ENCODE measurements around the gene GPR22. TPM values are rescaled to one million over a fixed set of nuclear protein-coding genes. Genes with fewer than 3 reads are reported as not detected.

GPR22 gene
- total and polyA plus RNA-seq, 2 of the 4 experiments (the other 2 are of a cell fraction): not detected

DNA sequence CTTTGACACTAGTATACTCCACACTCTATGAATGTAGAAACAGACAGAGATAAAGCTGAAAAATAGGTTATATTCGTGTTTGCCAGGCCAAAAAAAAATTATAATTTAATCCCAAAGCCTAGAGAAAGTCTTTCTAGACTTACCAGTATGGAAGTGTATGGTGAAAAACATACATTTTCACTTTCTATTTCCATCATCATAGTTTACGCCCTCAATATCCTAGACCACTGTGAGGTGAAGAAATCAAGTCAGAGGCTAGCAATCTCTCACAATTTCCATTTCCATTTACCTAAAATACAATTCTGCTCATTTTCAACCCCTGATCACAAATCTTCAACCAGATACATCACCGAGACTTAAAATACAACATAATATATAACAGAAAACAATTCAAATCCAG, 16.2 kb downstream of the GPR22 start:
- H3K56ac ChIP-seq (ENCODE audit: extremely low read depth, insufficient read depth, low read length): no peak overlapping the region
- no peak overlapping the region for H2BK20ac ChIP-seq (ENCODE audit: low read depth, low read length)
- ChIA-PET CTCF (no interaction called here), POLR2A (ENCODE audit: unreplicated experiment) (no interaction called here)
- H3K36me3 ChIP-seq (ENCODE audit: control insufficient read depth, insufficient read depth, low read length): no peaks in the 10 kb centered on the region
- peaks cover under 1 to 22% of the 10 kb centered on the region in 2 experiments; a peak in 3 of 4 replicates for H3K79me1 ChIP-seq (ENCODE audit: low read depth in 1 of 2, low read length in 2 of 2)
- H2BK15ac ChIP-seq (ENCODE audit: low read depth, low read length): no peak overlapping the region
- no peak overlapping the region for H4K91ac ChIP-seq (ENCODE audit: insufficient read depth, low read depth, low read length)
- dilution Hi-C loops (cut with HindIII; ENCODE audit: low sequenced_read_pairs, unreplicated experiment) (no loop called here), in situ Hi-C loops (cut with MboI; ENCODE audit: low sequenced_read_pairs) (no loop called here), intact Hi-C loops (cut with micrococcal nuclease) (no loop called here)
- DNase-seq (no peak), ATAC-seq (ENCODE audit: low read depth) (no peak)
- 0 out of 2 replicates have a peak, but pooled peaks cover 1% of the 10 kb centered on the region for H3K9me1 ChIP-seq (ENCODE audit: insufficient read depth, low read length)
- H4K20me1 ChIP-seq (ENCODE audit: insufficient read depth, low read length): no peaks in the 10 kb centered on the region; the same call in 1 of the 2 replicates
- WGBS, 2 experiments (ENCODE audit: extremely low coverage in 2 of 2, insufficient read length in 1 of 2): 100% methylated on average over 1 of the region's 3 CpGs; no CpG with 5 or more reads in 1 of the 2 experiments
- H4K8ac ChIP-seq (ENCODE audit: low read depth in 2 of 2, low read length in 2 of 2): no peak overlapping the region
- no peak overlapping the region for H3K27ac ChIP-seq (ENCODE audit: insufficient read depth, low read length)
- H3K4me1 ChIP-seq (ENCODE audit: control insufficient read depth, insufficient read depth, low read length): no peaks in the 10 kb centered on the region
- no peaks in the 10 kb centered on the region for H3K9me3 ChIP-seq (ENCODE audit: control insufficient read depth, insufficient read depth, low read length)
- H3K18ac ChIP-seq (ENCODE audit: low read depth, low read length): no peak overlapping the region
- H3K23ac ChIP-seq (ENCODE audit: low read depth, low read length): no peak overlapping the region
- no peak overlapping the region for H2AFZ ChIP-seq (replicated peaks; ENCODE audit: low read length, poor library complexity)
- no peaks in the 10 kb centered on the region for H3K27me3 ChIP-seq (ENCODE audit: control insufficient read depth, insufficient read depth, low read length)
- no peak overlapping the region for H3K9ac ChIP-seq (ENCODE audit: low read depth, low read length)
- H3K4me3 ChIP-seq (ENCODE audit: insufficient read depth, low read depth, low read length): no peak overlapping the region
- H3K4ac ChIP-seq (ENCODE audit: low read depth, low read length): no peak overlapping the region
- no peak overlapping the region for H2AK9ac ChIP-seq (replicated peaks; ENCODE audit: low read depth, low read length, poor library complexity)
- no peak overlapping the region for H3K14ac ChIP-seq (replicated peaks; ENCODE audit: low read depth, low read length)
- no peak overlapping the region for H3K4me2 ChIP-seq (ENCODE audit: low read depth, low read length)
- no peak overlapping the region for H2AK5ac ChIP-seq (ENCODE audit: low read depth, low read length)
- no peak overlapping the region for H4K5ac ChIP-seq (ENCODE audit: low read depth, low read length)
- H2BK5ac ChIP-seq (ENCODE audit: low read depth, low read length, poor library complexity, severe bottlenecking): no peak overlapping the region
- H2BK120ac ChIP-seq (ENCODE audit: low read depth, low read length): no peak overlapping the region
- no TSS peak for BruUV-seq (replicated peaks)
- no peak for TF ChIP-seq RCOR1 (IDR thresholded peaks at IDR 0.05; ENCODE audit: insufficient replicate concordance, low read length)
- no peak for TF ChIP-seq CEBPB (IDR thresholded peaks at IDR 0.05; ENCODE audit: low read depth, low read length)
- TF ChIP-seq, protein P1, sequence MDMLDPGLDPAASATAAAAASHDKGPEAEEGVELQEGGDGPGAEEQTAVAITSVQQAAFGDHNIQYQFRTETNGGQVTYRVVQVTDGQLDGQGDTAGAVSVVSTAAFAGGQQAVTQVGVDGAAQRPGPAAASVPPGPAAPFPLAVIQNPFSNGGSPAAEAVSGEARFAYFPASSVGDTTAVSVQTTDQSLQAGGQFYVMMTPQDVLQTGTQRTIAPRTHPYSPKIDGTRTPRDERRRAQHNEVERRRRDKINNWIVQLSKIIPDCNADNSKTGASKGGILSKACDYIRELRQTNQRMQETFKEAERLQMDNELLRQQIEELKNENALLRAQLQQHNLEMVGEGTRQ (IDR thresholded peaks at IDR 0.05; ENCODE audit: low read depth, low read length): no peak
- no peak for TF ChIP-seq MXI1 (IDR thresholded peaks at IDR 0.05; ENCODE audit: borderline replicate concordance, low read depth, low read length)
- TF ChIP-seq POLR2A (IDR thresholded peaks at IDR 0.05; ENCODE audit: low read depth, low read length): no peak
- TF ChIP-seq NFE2L2 (IDR thresholded peaks at IDR 0.05; ENCODE audit: low read depth, low read length): no peak
- no peak for TF ChIP-seq FOS (IDR thresholded peaks at IDR 0.05; ENCODE audit: low read depth, low read length)
- TF ChIP-seq CHD1 (IDR thresholded peaks at IDR 0.05; ENCODE audit: low read depth, low read length): no peak
- TF ChIP-seq MAZ (IDR thresholded peaks at IDR 0.05; ENCODE audit: borderline replicate concordance, low read depth, low read length): no peak
- TF ChIP-seq, protein P2, sequence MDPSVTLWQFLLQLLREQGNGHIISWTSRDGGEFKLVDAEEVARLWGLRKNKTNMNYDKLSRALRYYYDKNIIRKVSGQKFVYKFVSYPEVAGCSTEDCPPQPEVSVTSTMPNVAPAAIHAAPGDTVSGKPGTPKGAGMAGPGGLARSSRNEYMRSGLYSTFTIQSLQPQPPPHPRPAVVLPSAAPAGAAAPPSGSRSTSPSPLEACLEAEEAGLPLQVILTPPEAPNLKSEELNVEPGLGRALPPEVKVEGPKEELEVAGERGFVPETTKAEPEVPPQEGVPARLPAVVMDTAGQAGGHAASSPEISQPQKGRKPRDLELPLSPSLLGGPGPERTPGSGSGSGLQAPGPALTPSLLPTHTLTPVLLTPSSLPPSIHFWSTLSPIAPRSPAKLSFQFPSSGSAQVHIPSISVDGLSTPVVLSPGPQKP (IDR thresholded peaks at IDR 0.05; ENCODE audit: borderline replicate concordance, low read depth, low read length): no peak
- no peak for TF ChIP-seq RFX5 (IDR thresholded peaks at IDR 0.05; ENCODE audit: low read depth, low read length)
- no peak for TF ChIP-seq SMC3 (IDR thresholded peaks at IDR 0.05; ENCODE audit: low read depth, low read length)
- TF ChIP-seq, protein P3, sequence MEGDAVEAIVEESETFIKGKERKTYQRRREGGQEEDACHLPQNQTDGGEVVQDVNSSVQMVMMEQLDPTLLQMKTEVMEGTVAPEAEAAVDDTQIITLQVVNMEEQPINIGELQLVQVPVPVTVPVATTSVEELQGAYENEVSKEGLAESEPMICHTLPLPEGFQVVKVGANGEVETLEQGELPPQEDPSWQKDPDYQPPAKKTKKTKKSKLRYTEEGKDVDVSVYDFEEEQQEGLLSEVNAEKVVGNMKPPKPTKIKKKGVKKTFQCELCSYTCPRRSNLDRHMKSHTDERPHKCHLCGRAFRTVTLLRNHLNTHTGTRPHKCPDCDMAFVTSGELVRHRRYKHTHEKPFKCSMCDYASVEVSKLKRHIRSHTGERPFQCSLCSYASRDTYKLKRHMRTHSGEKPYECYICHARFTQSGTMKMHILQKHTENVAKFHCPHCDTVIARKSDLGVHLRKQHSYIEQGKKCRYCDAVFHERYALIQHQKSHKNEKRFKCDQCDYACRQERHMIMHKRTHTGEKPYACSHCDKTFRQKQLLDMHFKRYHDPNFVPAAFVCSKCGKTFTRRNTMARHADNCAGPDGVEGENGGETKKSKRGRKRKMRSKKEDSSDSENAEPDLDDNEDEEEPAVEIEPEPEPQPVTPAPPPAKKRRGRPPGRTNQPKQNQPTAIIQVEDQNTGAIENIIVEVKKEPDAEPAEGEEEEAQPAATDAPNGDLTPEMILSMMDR (conservative IDR thresholded peaks at IDR 0.05; ENCODE audit: low read depth, low read length): no peak
- TF ChIP-seq BHLHE40 (IDR thresholded peaks at IDR 0.05; ENCODE audit: low read depth, low read length): no peak
- TF ChIP-seq RAD21 (IDR thresholded peaks at IDR 0.05; ENCODE audit: low read length): no peak
- TF ChIP-seq MAFK (IDR thresholded peaks at IDR 0.05; ENCODE audit: low read depth, low read length): no peak

Measured in IMR-90 (cell line).